Adrenal gland (tissue), 5 donors: ENCODE results near the gene LCN12.

ENCODE experiments used
- CTCF ChIP-seq, 6 experiments: fragments of 450-650 bp in 4 of 6; fragments of 200-600 bp in 2 of 6; sonication (generic) in 1 of 6; IDR thresholded peaks; 1 replicate in 5 of 6; 2 replicates in 1 of 6; pipeline versions ENCODE4 v1.5.1 to v1.8.0; 2016 to 2021; ENCODE audit warnings: antibody characterized with exemption in 6 of 6, mild to moderate bottlenecking in 2 of 6, moderate library complexity in 1 of 6
- POLR2A ChIP-seq, 2 donors: fragments of 450-650 bp; IDR thresholded peaks; one replicate each; pipeline ENCODE4 v1.6.1; 2017; ENCODE audit warnings: antibody characterized with exemption in 2 of 2, mild to moderate bottlenecking in 2 of 2, moderate library complexity in 1 of 2
- donor health status: DM: no; HTN: no; CAD: no.

GRCh38 chr9:136925414-136926153 lies 26.5 kb upstream of the LCN12 start:
- TF ChIP-seq CTCF (IDR thresholded peaks at IDR 0.05) (no peak), POLR2A (IDR thresholded peaks at IDR 0.05) (no peak)
